ENCODE data around the gene SDK1.
"Not testable (repeated sequence)": the region's sequence is repeated elsewhere in the genome, so short reads cannot be mapped to it uniquely, and the experiment has no call there.

The SDK1 gene

GRCh38 chr7:3917436-3917835 is 616.4 kb downstream of the SDK1 start:
- no peak for DNase-seq (ENCODE audit: low read depth, low spot score)

GRCh38 chr7:3918576-3918975 is 617.5 kb downstream of the SDK1 start:
- DNase-seq (ENCODE audit: low read depth, low spot score): no peak

GRCh38 chr7:3922175-3922635 is 621.2 kb downstream of the SDK1 start:
- peak; percentile 76 for DNase-seq (ENCODE audit: low read depth, low spot score)

- no peak for DNase-seq (ENCODE audit: low read depth, low spot score)
These were observed 622.4 kb downstream of the SDK1 start for GRCh38 chr7:3923307-3923918.

GRCh38 chr7:3924277-3924676 is 623.2 kb downstream of the SDK1 start:
- no peak for DNase-seq (ENCODE audit: low read depth, low spot score)

- no peak for DNase-seq (ENCODE audit: low read depth, low spot score)
These were observed 626.5 kb downstream of the SDK1 start for GRCh38 chr7:3927446-3928110.

- DNase-seq (ENCODE audit: low read depth, low spot score): no peak
These were observed 627.9 kb downstream of the SDK1 start for GRCh38 chr7:3928727-3929515.

GRCh38 chr7:3931843-3932242 is 630.8 kb downstream of the SDK1 start:
- DNase-seq (ENCODE audit: low read depth, low spot score): no peak

- DNase-seq (ENCODE audit: low read depth, low spot score): no peak
These were observed 636.1 kb downstream of the SDK1 start for GRCh38 chr7:3937146-3937545.

GRCh38 chr7:3937605-3938004 is 636.6 kb downstream of the SDK1 start:
- DNase-seq (ENCODE audit: low read depth, low spot score): no peak

GRCh38 chr7:3941706-3942105 is 640.7 kb downstream of the SDK1 start:
- not testable (repeated sequence) for DNase-seq (ENCODE audit: low read depth, low spot score)

- DNase-seq (ENCODE audit: low read depth, low spot score): no peak
These were observed 641.2 kb downstream of the SDK1 start for GRCh38 chr7:3942276-3942675.

GRCh38 chr7:3942816-3943745 is 642.0 kb downstream of the SDK1 start:
- DNase-seq (ENCODE audit: low read depth, low spot score): no peak

GRCh38 chr7:3943779-3944520 is 642.9 kb downstream of the SDK1 start:
- no peak for DNase-seq (ENCODE audit: low read depth, low spot score)

GRCh38 chr7:3949242-3949640 is 648.2 kb downstream of the SDK1 start:
- no peak for DNase-seq (ENCODE audit: low read depth, low spot score)

GRCh38 chr7:3950249-3950648 is 649.2 kb downstream of the SDK1 start:
- DNase-seq (ENCODE audit: low read depth, low spot score): no peak

GRCh38 chr7:3951316-3952055 is 650.4 kb downstream of the SDK1 start:
- DNase-seq (ENCODE audit: low read depth, low spot score): no peak

- no peak for DNase-seq (ENCODE audit: low read depth, low spot score)
These were observed 652.1 kb downstream of the SDK1 start for GRCh38 chr7:3953133-3953532.

GRCh38 chr7:3953946-3954345 is 652.9 kb downstream of the SDK1 start:
- DNase-seq (ENCODE audit: low read depth, low spot score): no peak

GRCh38 chr7:3955026-3955425 is 654.0 kb downstream of the SDK1 start:
- no peak for DNase-seq (ENCODE audit: low read depth, low spot score)
